ENCODE results near the gene GJB1. TPM values are rescaled to one million over a fixed set of nuclear protein-coding genes. Genes with fewer than 3 reads are reported as not detected.

Gene GJB1
- total and polyA plus RNA-seq, 12 donors, result not detected

DNA sequence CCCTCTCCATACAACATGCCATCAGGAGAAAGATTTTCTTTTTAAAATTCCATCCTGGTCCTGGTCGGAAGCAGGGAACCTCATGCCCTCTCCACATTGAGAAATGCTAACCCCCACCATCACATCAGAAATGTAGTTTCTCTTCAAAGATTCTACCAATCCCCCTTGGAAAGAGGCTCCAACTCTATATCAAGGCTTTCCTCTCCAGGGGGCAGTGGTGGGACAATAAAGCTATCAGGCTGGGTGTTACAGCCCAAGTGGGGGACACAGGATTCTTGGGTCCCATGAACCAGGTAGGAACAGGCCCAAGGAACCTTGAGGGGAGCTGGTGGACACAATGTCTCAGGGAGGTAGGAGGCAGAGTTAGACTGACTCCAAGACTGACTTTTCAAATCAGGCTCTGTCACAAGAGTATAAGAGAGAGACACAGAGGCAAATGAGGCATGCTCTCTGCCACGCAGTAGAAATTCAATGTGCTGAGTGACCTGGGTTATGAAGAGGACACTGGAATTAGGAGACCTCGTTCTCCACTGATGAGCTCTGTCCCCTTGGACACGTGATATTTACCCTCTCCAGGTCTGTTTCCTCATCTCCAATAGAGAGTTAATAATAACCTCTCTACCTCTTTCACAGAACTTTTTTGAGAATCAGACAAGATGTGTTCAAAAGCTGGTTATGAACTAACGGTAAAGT is 4.5 kb downstream of the GJB1 start:
- H3K4me3 ChIP-seq, result no peak overlapping the region

DNA sequence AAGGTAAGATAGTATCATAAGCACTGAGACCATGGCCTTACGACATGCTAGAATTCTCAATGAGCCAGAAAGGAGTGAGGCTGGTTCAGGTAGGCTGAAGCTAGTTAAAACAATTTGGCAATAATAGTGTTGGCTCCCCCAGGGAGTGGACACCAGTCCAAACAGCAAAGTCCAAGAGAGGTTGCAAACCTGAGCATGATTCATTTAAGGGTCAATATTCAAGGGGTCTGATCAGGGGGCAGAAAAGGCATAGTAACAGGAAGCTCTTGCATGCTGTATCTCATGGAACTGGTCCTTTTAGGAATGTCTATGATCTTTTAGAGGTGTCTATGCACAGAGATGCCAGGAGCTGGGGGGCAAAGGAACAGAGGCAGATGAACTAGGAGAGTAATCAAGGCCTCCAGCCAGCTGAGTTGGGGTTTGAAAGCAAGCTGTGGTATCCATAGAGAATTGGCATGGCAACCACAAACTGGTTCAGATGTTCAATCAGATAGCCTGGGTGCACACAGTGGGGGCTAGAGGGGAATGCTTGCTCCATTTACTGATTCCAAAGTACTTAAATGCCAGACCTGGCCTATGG is 5.1 kb downstream of the GJB1 start:
- H3K27ac ChIP-seq, result no peak overlapping the region
- DNase-seq (no peak), ATAC-seq (no peak)
- peaks cover 0 to 24% (median 0%) of the 10 kb centered on the region in 7 donors for H3K27me3 ChIP-seq
- whole genome bisulfite sequencing, 2 donors, result 100% methylated on average over 1 of the region's 1 CpG
- intact Hi-C loops (cut with DNase I), result no loop called here
- TF ChIP-seq, protein P1, sequence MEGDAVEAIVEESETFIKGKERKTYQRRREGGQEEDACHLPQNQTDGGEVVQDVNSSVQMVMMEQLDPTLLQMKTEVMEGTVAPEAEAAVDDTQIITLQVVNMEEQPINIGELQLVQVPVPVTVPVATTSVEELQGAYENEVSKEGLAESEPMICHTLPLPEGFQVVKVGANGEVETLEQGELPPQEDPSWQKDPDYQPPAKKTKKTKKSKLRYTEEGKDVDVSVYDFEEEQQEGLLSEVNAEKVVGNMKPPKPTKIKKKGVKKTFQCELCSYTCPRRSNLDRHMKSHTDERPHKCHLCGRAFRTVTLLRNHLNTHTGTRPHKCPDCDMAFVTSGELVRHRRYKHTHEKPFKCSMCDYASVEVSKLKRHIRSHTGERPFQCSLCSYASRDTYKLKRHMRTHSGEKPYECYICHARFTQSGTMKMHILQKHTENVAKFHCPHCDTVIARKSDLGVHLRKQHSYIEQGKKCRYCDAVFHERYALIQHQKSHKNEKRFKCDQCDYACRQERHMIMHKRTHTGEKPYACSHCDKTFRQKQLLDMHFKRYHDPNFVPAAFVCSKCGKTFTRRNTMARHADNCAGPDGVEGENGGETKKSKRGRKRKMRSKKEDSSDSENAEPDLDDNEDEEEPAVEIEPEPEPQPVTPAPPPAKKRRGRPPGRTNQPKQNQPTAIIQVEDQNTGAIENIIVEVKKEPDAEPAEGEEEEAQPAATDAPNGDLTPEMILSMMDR (IDR thresholded peaks at IDR 0.05), result no peak
- no peaks in the 10 kb centered on the region for H3K4me1 ChIP-seq
- no peaks in the 10 kb centered on the region for H3K9me3 ChIP-seq
- H3K4me3 ChIP-seq, result no peak overlapping the region
- no peaks in the 10 kb centered on the region for H3K36me3 ChIP-seq

More for the DNA sequence above, 4.5 kb downstream of the GJB1 start:
- Histone ChIP-seq H3K9me3 (no peaks in the 10 kb centered on the region), H3K4me1 (no peaks in the 10 kb centered on the region), H3K36me3 (no peaks in the 10 kb centered on the region), H3K27me3 (peaks cover 0 to 24% (median 0%) of the 10 kb centered on the region in 7 donors), H3K27ac (no peak overlapping the region)
- 88 to 92% methylated on average over 5 of the region's 5 CpGs for WGBS, 2 donors
- TF ChIP-seq, protein P1 (IDR thresholded peaks at IDR 0.05), result no peak
- DNase-seq (no peak), ATAC-seq (no peak)
- intact Hi-C loops (cut with DNase I), result no loop called here

DNA sequence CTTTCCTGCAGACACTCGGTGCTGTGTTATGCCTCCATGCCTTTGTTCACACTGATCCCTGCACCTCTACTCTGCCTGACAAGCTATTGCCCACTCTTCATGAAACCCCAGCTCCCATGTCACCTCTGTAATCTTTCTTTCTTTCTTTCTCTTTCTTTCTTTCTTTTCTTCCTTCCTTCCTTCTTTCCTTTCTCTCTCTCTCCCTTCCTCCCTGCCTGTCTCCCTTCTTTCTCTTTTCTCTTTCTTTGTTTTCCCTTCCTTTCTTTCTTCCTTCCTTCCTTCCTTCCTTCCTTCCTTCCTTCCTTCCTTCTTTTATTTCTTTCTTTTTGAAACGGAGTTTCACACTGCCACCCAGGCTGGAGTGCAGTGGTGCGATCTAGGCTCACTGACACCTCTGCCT is 12.5 kb downstream of the GJB1 start:
- Histone ChIP-seq H3K4me1 (no peaks in the 10 kb centered on the region), H3K9me3 (no peaks in the 10 kb centered on the region), H3K4me3 (no peak overlapping the region), H3K27ac (no peak overlapping the region), H3K36me3 (peaks cover 0 to 11% (median 0%) of the 10 kb centered on the region in 9 donors), H3K27me3 (peaks cover 0 to 5% (median 0%) of the 10 kb centered on the region in 7 donors)
- intact Hi-C loops (cut with DNase I), result no loop called here
- WGBS, 2 donors, result 73 to 74% methylated on average over 3 of the region's 3 CpGs
- TF ChIP-seq, protein P1 (IDR thresholded peaks at IDR 0.05), result no peak
- no peak for ATAC-seq
- DNase-seq, result no peak

- TF ChIP-seq, protein P1 (IDR thresholded peaks at IDR 0.05), result no peak
- 60 to 85% methylated on average over 1 of the region's 1 CpG for WGBS, 2 donors
- no peaks in the 10 kb centered on the region for H3K9me3 ChIP-seq
- H3K36me3 ChIP-seq, result peaks cover 0 to 24% (median 0%) of the 10 kb centered on the region in 9 donors
- H3K4me3 ChIP-seq, result no peak overlapping the region
- H3K4me1 ChIP-seq, result no peaks in the 10 kb centered on the region
- H3K27me3 ChIP-seq, result peaks cover 0 to 5% (median 0%) of the 10 kb centered on the region in 7 donors
- intact Hi-C loops (cut with DNase I), result no loop called here
- no peak for ATAC-seq
- H3K27ac ChIP-seq, result no peak overlapping the region
- no peak for DNase-seq
Observed at GRCh38 chrX:71236836-71237235, 13.8 kb downstream of the GJB1 start.

Measured in heart right ventricle (tissue), 16 donors.